Nephron progenitor cell (in vitro differentiated cells): ENCODE measurements around the gene MYCL.

ENCODE experiments used
- DNase-seq: peaks from one replicate; pipeline ENCODE4 v3.0.0; 2021
- H3K27ac Mint-ChIP-seq: 2 replicates; pipeline ENCODE4 v1.8.0; 2021; ENCODE audit warnings: mild to moderate bottlenecking, moderate library complexity, mixed read lengths
- H3K27me3 Mint-ChIP-seq: 2 replicates; pipeline ENCODE4 v1.8.0; 2021; ENCODE audit warnings: mild to moderate bottlenecking, low read depth, mixed read lengths; ENCODE audit not compliant: poor library complexity
- H3K36me3 Mint-ChIP-seq: 2 replicates; pipeline ENCODE4 v1.8.0; 2021; ENCODE audit warnings: low read depth, mixed read lengths
- H3K4me1 Mint-ChIP-seq: 2 replicates; pipeline ENCODE4 v1.8.0; 2021; ENCODE audit warnings: mixed read lengths
- H3K4me3 Mint-ChIP-seq: 2 replicates; pipeline ENCODE4 v1.8.0; 2021; ENCODE audit warnings: mild to moderate bottlenecking, moderate library complexity, mixed read lengths
- H3K9me3 Mint-ChIP-seq: 2 replicates; pipeline ENCODE4 v1.8.0; 2021; ENCODE audit warnings: mild to moderate bottlenecking, moderate library complexity, mixed read lengths
- TF ChIP-seq, protein P1 (sequence below): fragments of 200-600 bp; sonication (generic); IDR thresholded peaks from 2 replicates; pipeline ENCODE4 v1.5.0; 2021; ENCODE audit warnings: antibody characterized with exemption

MYCL gene, protein sequence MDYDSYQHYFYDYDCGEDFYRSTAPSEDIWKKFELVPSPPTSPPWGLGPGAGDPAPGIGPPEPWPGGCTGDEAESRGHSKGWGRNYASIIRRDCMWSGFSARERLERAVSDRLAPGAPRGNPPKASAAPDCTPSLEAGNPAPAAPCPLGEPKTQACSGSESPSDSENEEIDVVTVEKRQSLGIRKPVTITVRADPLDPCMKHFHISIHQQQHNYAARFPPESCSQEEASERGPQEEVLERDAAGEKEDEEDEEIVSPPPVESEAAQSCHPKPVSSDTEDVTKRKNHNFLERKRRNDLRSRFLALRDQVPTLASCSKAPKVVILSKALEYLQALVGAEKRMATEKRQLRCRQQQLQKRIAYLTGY

GRCh38 chr1:39901714-39902459 lies at the start of gene MYCL:
Gene MYCL (minus strand): TSS chr1:39901917. CDS start chr1:39901434, 483 bp downstream.
- Mint-ChIP-seq H3K9me3 (peaks cover 3% of the 10 kb centered on the region), H3K4me3 (peak within 1 kb of the TSS; percentile 88), H3K27me3 (peaks cover 44% of the 10 kb centered on the region), H3K4me1 (peaks cover 39% of the 10 kb centered on the region), H3K27ac (no peak within 1 kb of the TSS), H3K36me3 (no peaks in the 10 kb centered on the region)
- peak; percentile 85 for DNase-seq
- TF ChIP-seq, protein P1, sequence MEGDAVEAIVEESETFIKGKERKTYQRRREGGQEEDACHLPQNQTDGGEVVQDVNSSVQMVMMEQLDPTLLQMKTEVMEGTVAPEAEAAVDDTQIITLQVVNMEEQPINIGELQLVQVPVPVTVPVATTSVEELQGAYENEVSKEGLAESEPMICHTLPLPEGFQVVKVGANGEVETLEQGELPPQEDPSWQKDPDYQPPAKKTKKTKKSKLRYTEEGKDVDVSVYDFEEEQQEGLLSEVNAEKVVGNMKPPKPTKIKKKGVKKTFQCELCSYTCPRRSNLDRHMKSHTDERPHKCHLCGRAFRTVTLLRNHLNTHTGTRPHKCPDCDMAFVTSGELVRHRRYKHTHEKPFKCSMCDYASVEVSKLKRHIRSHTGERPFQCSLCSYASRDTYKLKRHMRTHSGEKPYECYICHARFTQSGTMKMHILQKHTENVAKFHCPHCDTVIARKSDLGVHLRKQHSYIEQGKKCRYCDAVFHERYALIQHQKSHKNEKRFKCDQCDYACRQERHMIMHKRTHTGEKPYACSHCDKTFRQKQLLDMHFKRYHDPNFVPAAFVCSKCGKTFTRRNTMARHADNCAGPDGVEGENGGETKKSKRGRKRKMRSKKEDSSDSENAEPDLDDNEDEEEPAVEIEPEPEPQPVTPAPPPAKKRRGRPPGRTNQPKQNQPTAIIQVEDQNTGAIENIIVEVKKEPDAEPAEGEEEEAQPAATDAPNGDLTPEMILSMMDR, result peak; percentile 58

DNA sequence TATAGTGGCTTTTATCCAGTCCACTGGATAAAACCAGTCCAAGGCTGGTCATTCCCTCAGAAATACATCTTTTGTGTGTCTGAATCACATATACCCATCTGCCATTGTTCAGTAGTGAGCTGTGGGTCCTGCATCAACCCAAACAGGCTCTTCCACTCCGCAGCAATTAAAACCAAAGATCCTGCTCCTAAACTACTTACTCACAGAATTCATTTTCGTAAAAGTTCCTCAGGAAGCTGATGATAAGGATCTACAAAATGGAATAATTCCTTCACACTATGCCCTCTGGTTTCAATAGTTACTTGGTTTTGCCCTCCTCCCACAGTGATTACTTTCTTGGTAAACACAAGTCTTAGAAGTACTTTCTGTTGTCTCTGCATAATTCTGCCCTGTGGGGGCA lies 48.2 kb upstream of the MYCL start:
- Mint-ChIP-seq H3K4me3 (no peak overlapping the region), H3K36me3 (no peaks in the 10 kb centered on the region), H3K9me3 (peaks cover 6% of the 10 kb centered on the region), H3K27me3 (peaks cover 34% of the 10 kb centered on the region), H3K27ac (no peak overlapping the region), H3K4me1 (peaks cover 3% of the 10 kb centered on the region)
- TF ChIP-seq, protein P1, result no peak
- no peak for DNase-seq

DNA sequence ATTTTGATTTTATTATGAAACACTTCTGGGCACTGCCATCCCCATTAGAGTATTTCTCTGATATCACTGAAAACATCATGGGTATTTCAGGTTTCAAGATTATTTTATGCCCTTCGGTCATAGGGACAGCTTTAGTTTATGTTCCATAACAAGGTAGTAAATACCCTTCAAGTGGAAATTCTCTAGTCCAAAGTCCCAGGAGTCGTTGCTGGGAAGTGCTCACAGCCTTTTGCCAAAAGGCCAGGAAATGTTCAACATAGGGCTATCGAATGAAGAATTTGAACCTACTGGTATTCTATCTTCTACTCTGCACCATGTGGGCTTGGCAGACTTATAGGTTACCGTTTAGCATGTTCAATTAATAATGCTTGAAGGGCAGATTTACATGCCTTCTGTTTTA lies 45.5 kb upstream of the MYCL start:
- Mint-ChIP-seq H3K36me3 (no peaks in the 10 kb centered on the region), H3K4me3 (no peak overlapping the region), H3K4me1 (no peaks in the 10 kb centered on the region), H3K9me3 (peaks cover 6% of the 10 kb centered on the region), H3K27ac (no peak overlapping the region), H3K27me3 (peaks cover 12% of the 10 kb centered on the region)
- TF ChIP-seq, protein P1, result no peak
- DNase-seq, result no peak

GRCh38 chr1:39946216-39946615 lies 44.5 kb upstream of the MYCL start:
- Mint-ChIP-seq H3K9me3 (peaks cover 6% of the 10 kb centered on the region), H3K36me3 (no peaks in the 10 kb centered on the region), H3K4me3 (no peak overlapping the region), H3K27me3 (peaks cover 16% of the 10 kb centered on the region), H3K27ac (no peak overlapping the region), H3K4me1 (no peaks in the 10 kb centered on the region)
- DNase-seq, result no peak
- TF ChIP-seq, protein P1, result no peak

DNA sequence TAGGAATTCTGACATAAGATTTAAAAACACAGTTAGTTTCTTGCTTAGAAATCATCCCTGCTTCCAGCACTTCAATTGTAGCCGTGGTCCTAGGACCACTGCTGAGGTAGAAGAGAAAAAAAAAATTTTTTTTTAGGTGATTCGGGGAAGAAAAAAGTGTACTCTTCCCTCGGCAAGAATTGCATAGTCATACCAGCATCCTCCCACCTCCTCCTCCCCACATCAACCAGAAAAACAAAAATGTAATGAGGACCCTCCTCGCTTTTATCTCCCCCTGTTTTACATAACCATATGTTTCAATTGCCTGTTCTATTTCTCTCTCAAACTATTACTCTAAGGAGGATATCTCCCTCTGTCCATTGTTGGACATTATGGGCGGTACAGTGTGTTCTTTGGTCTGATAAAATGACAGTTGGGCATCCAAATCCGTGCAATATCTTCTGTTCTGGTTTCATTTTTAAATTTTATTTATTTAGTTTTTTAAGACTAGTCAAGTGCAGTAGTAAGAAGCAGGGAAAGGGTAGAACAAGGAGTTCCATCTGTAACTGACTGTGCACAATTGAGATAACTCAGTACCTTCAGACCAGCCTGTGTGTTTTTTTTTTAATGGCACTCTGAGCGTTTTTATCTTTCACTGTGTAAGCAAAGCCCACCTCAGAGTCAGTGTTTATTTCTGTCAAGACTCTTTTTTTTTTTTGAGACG lies 42.8 kb upstream of the MYCL start:
- H3K36me3 Mint-ChIP-seq, result no peaks in the 10 kb centered on the region
- peaks cover 19% of the 10 kb centered on the region for H3K27me3 Mint-ChIP-seq

More for the DNA sequence above, 42.8 kb upstream of the MYCL start:
- no peak for DNase-seq
- no peak overlapping the region for H3K27ac Mint-ChIP-seq
- H3K9me3 Mint-ChIP-seq, result no peaks in the 10 kb centered on the region
- H3K4me1 Mint-ChIP-seq, result no peaks in the 10 kb centered on the region
- H3K4me3 Mint-ChIP-seq, result no peak overlapping the region
- TF ChIP-seq, protein P1, result no peak
